H1 (cell line): Measurements from ENCODE around the gene COA5. TPM values are rescaled to one million over a fixed set of nuclear protein-coding genes. Genes with fewer than 3 reads are reported as not detected.

ENCODE experiments used
- CTCF ChIA-PET: fragments of 300-600 bp; sonication (Branson Sonifier 250); formaldehyde crosslinking; loops from one replicate; lab custom pipeline; 2021; ENCODE audit not compliant: partially characterized antibody; lab: Charles Lee
- POLR2A ChIA-PET: fragments of 300-600 bp; sonication (Branson Sonifier 250); formaldehyde crosslinking; loops from one replicate; lab custom pipeline; 2021; ENCODE audit warnings: inconsistent platforms; ENCODE audit not compliant: partially characterized antibody; lab: Charles Lee
- DNase-seq, 2 experiments: peaks; one replicate each; pipeline versions ENCODE4 v3.0.0 to v3.0.0-alpha.2; 2010 to 2022; ENCODE audit warnings: low spot score in 2 of 2, low read depth in 1 of 2, mixed read lengths in 1 of 2
- FAIRE-seq: peaks from 2 replicates; lab custom pipeline; 2011; peaks lifted over from hg19 to GRCh38; lab: Jason Lieb, UNC
- H2AFZ ChIP-seq: 2 replicates; pipeline ENCODE4 v1.8.1; 2012; ENCODE audit warnings: low read length, inconsistent platforms
- H2AK5ac ChIP-seq: 2 replicates; pipeline ENCODE4 v1.6.1; 2013; ENCODE audit warnings: low read depth, low read length
- H2BK120ac ChIP-seq: replicated peaks from 2 replicates; pipeline ENCODE3; 2013; ENCODE audit warnings: low read depth, low read length, inconsistent platforms
- H2BK12ac ChIP-seq: 2 replicates; pipeline ENCODE4 v1.6.1; 2013; ENCODE audit warnings: low read depth, low read length
- H2BK15ac ChIP-seq: 2 replicates; pipeline ENCODE4 v1.6.1; 2013; ENCODE audit warnings: low read length
- H2BK20ac ChIP-seq: 2 replicates; pipeline ENCODE4 v1.6.1; 2013; ENCODE audit warnings: low read length
- H2BK5ac ChIP-seq: 2 replicates; pipeline ENCODE4 v1.6.1; 2013; ENCODE audit warnings: low read depth, low read length
- H3K14ac ChIP-seq: 2 replicates; pipeline ENCODE4 v1.6.1; 2013; ENCODE audit warnings: inconsistent platforms; ENCODE audit not compliant: insufficient read length
- H3K18ac ChIP-seq: 2 replicates; pipeline ENCODE4 v1.6.1; 2013; ENCODE audit warnings: low read length; ENCODE audit errors: extremely low read depth
- H3K23ac ChIP-seq: 2 replicates; pipeline ENCODE4 v1.6.1; 2013; ENCODE audit warnings: inconsistent platforms; ENCODE audit not compliant: insufficient read length
- H3K23me2 ChIP-seq: 2 replicates; pipeline ENCODE4 v1.6.1; 2013; ENCODE audit warnings: low read depth, low read length
- H3K27ac ChIP-seq: 2 replicates; pipeline ENCODE4 v1.6.1; 2011; ENCODE audit warnings: low read depth, low read length, inconsistent platforms
- H3K27me3 ChIP-seq, 4 experiments: replicated peaks in 1 of 4; 1 replicate in 1 of 4; 2 replicates in 3 of 4; pipeline versions ENCODE4 v1.6.1 to v1.8.1; 2011 to 2013; ENCODE audit warnings: low read length in 3 of 4, mild to moderate bottlenecking in 3 of 4, inconsistent platforms in 2 of 4, mixed read lengths in 2 of 4, moderate library complexity in 1 of 4; ENCODE audit not compliant: control insufficient read depth in 3 of 4, insufficient read depth in 3 of 4; ENCODE audit errors: extremely low read depth in 1 of 4
- H3K36me3 ChIP-seq, 4 experiments: 2 replicates each; pipeline versions ENCODE4 v1.6.1 to v1.8.1; 2011 to 2013; ENCODE audit warnings: mild to moderate bottlenecking in 4 of 4, low read length in 3 of 4, moderate library complexity in 2 of 4, control low read depth in 1 of 4, inconsistent platforms in 1 of 4; ENCODE audit not compliant: insufficient read depth in 4 of 4, control insufficient read depth in 2 of 4
- H3K4ac ChIP-seq: replicated peaks from 2 replicates; pipeline ENCODE3; 2013; ENCODE audit warnings: low read length, low read depth, mixed read lengths, inconsistent platforms; ENCODE audit not compliant: insufficient read length
- H3K4me1 ChIP-seq, 4 experiments: replicated peaks in 1 of 4; 1 replicate in 1 of 4; 2 replicates in 3 of 4; pipeline versions ENCODE4 v1.6.1 to v1.8.1; 2011 to 2013; ENCODE audit warnings: low read length in 3 of 4, inconsistent platforms in 2 of 4, mixed read lengths in 1 of 4; ENCODE audit not compliant: insufficient read depth in 4 of 4, control insufficient read depth in 3 of 4
- H3K4me2 ChIP-seq, 2 experiments: 2 replicates each; pipeline versions ENCODE4 v1.6.1 to v1.8.1; 2011 to 2013; ENCODE audit warnings: low read depth in 2 of 2, low read length in 2 of 2, control low read depth in 1 of 2, inconsistent platforms in 1 of 2, mild to moderate bottlenecking in 1 of 2; ENCODE audit not compliant: insufficient read depth in 1 of 2
- H3K4me3 ChIP-seq, 4 experiments: fragments of 200-600, 300-600 bp in 1 of 4; sonication (generic), shearing (Covaris generic), sonication (Bioruptor Twin) in 1 of 4; 2 replicates each; pipeline versions ENCODE4 v1.5.1 to v1.8.1; 2011 to 2016; ENCODE audit warnings: low read length in 4 of 4, low read depth in 3 of 4, control low read depth in 2 of 4, inconsistent platforms in 2 of 4, mild to moderate bottlenecking in 2 of 4, mixed read lengths in 1 of 4, moderate library complexity in 1 of 4; ENCODE audit not compliant: insufficient read depth in 2 of 4; ENCODE audit errors: extremely low read depth in 1 of 4
- H3K56ac ChIP-seq: replicated peaks from 2 replicates; pipeline ENCODE3; 2013; ENCODE audit warnings: low read depth, mild to moderate bottlenecking, mixed read lengths, low read length, inconsistent platforms; ENCODE audit not compliant: insufficient read length
- H3K79me1 ChIP-seq: 2 replicates; pipeline ENCODE4 v1.6.1; 2013; ENCODE audit warnings: low read depth, low read length, control low read depth
- H3K79me2 ChIP-seq, 2 experiments: 2 replicates each; pipeline versions ENCODE4 v1.6.1 to v1.8.1; 2012 to 2013; ENCODE audit warnings: low read length in 2 of 2, mild to moderate bottlenecking in 2 of 2, inconsistent platforms in 1 of 2; ENCODE audit not compliant: insufficient read depth in 2 of 2, control insufficient read depth in 1 of 2
- H3K9ac ChIP-seq, 4 experiments: replicated peaks in 1 of 4; 1 replicate in 1 of 4; 2 replicates in 3 of 4; pipeline versions ENCODE4 v1.6.1 to v1.8.1; 2011 to 2013; ENCODE audit warnings: low read depth in 3 of 4, low read length in 3 of 4, control low read depth in 2 of 4, mild to moderate bottlenecking in 2 of 4, moderate library complexity in 2 of 4, inconsistent platforms in 1 of 4; ENCODE audit errors: extremely low read depth in 1 of 4
- H3K9me3 ChIP-seq, 2 experiments: 2 replicates each; pipeline versions ENCODE4 v1.6.1 to v1.8.1; 2012 to 2013; ENCODE audit warnings: mild to moderate bottlenecking in 2 of 2, moderate library complexity in 2 of 2, control low read depth in 1 of 2, inconsistent platforms in 1 of 2, low read depth in 1 of 2, low read length in 1 of 2, mixed read lengths in 1 of 2; ENCODE audit not compliant: insufficient read depth in 2 of 2
- H4K20me1 ChIP-seq, 2 experiments: replicated peaks in 1 of 2; 2 replicates each; pipeline versions ENCODE3 to v1.8.1; 2011 to 2013; ENCODE audit warnings: inconsistent platforms in 2 of 2, low read length in 2 of 2, mild to moderate bottlenecking in 1 of 2; ENCODE audit not compliant: insufficient read depth in 2 of 2, control insufficient read depth in 1 of 2
- H4K5ac ChIP-seq: 2 replicates; pipeline ENCODE4 v1.6.1; 2013; ENCODE audit warnings: low read length, low read depth, mixed read lengths, inconsistent platforms; ENCODE audit not compliant: insufficient read length
- H4K8ac ChIP-seq: 2 replicates; pipeline ENCODE4 v1.8.0; 2013; ENCODE audit warnings: mild to moderate bottlenecking, moderate library complexity, low read length, inconsistent platforms; ENCODE audit not compliant: insufficient read depth; ENCODE audit errors: extremely low read depth
- H4K91ac ChIP-seq: replicated peaks from 2 replicates; pipeline ENCODE3; 2013; ENCODE audit warnings: low read length, mixed read lengths, inconsistent platforms; ENCODE audit not compliant: insufficient read length
- GABPA ChIP-seq: IDR thresholded peaks from 2 replicates; pipeline ENCODE4 v1.6.1; 2011; ENCODE audit warnings: mild to moderate bottlenecking, low read length, moderate library complexity, borderline replicate concordance; ENCODE audit not compliant: insufficient read depth
- POLR2A ChIP-seq, 2 experiments: IDR thresholded peaks; 1 replicate in 1 of 2; 2 replicates in 1 of 2; pipeline ENCODE4 v1.6.1; 2011; ENCODE audit warnings: low read depth in 2 of 2, low read length in 2 of 2, mild to moderate bottlenecking in 2 of 2; ENCODE audit errors: control extremely low read depth in 1 of 2
- RAD21 ChIP-seq, 2 experiments: IDR thresholded peaks in 1 of 2; conservative IDR thresholded peaks in 1 of 2; 2 replicates each; pipeline ENCODE4 v1.6.1; 2011; ENCODE audit warnings: low read depth in 2 of 2, low read length in 2 of 2, improper control_type of control experiment in 1 of 2, inconsistent platforms in 1 of 2, mild to moderate bottlenecking in 1 of 2, moderate library complexity in 1 of 2
- RNF2 ChIP-seq: fragments of 200-900, 300-1000 bp; sonication (generic); IDR thresholded peaks from 2 replicates; pipeline ENCODE4 v1.7.1; 2016; ENCODE audit warnings: borderline replicate concordance, low read depth, mild to moderate bottlenecking, antibody characterized with exemption, low read length; ENCODE audit not compliant: poor library complexity, severe bottlenecking; ENCODE audit errors: missing control alignments
- WGBS, 2 experiments: shearing (Covaris generic) in 1 of 2; methylation state at CpG; one replicate each; pipeline versions ENCODE4 v1.1.6 to v1.1.7; 2013 to 2015; ENCODE audit warnings: low lambda C conversion rate in 2 of 2, mixed read lengths in 2 of 2, inconsistent platforms in 1 of 2, low coverage in 1 of 2, missing lambda C conversion rate in 1 of 2; ENCODE audit not compliant: insufficient replicate concordance in 2 of 2, insufficient coverage in 1 of 2, insufficient read length in 1 of 2; ENCODE audit errors: extremely low coverage in 1 of 2, missing lambda C conversion rate in 1 of 2; 5-methylcytosine and 5-hydroxymethylcytosine counted together
- polyA plus RNA-seq, 7 experiments: library from polyadenylated mRNA; depleted of rRNA in 3 of 7; stranded (reverse) in 5 of 7; unstranded in 2 of 7; fragments of >200 nt in 5 of 7; fragments of 200-250 nt in 2 of 7; gene quantifications; 1 replicate in 5 of 7; 2 replicates in 1 of 7; 4 replicates in 1 of 7; pipeline versions ENCODE4 v1.2.1 to v1.2.3, GENCODE V29; 2011 to 2013; ENCODE audit warnings: missing spikeins in 2 of 7, mixed read lengths in 2 of 7
- total RNA-seq: library from RNA; stranded (reverse); fragmentation: NEBNext Ultra II Directional; extraction: Animal tissue kit (Norgen Biotek cat#: 25700); gene quantifications from 2 replicates; pipeline ENCODE4 v1.2.1, GENCODE V29; 2021

The COA5 gene
- total and polyA plus RNA-seq, 2 of the 8 experiments (the other 6 are each of a cell fraction or from before 2014, with no cell fraction given) = 20.3 to 24.7 TPM

- POLR2A ChIA-PET = no interaction called here
These were observed 38.4 kb downstream of the COA5 start for GRCh38 chr2:98569915-98570314.

More at GRCh38 chr2:98569915-98570314, 38.4 kb downstream of the COA5 start:
- no peak overlapping the region for H3K56ac ChIP-seq
- FAIRE-seq = no peak
- H4K5ac ChIP-seq = no peak overlapping the region
- no peak overlapping the region for H3K27ac ChIP-seq
- H3K9me3 ChIP-seq = no peaks in the 10 kb centered on the region
- H2BK15ac ChIP-seq = no peak overlapping the region
- no peak overlapping the region for H2BK20ac ChIP-seq
- H3K23ac ChIP-seq = no peak overlapping the region
- H2BK5ac ChIP-seq = no peak overlapping the region
- peaks cover 0 to 7% of the 10 kb centered on the region in 2 experiments for H4K20me1 ChIP-seq
- CTCF ChIA-PET = interaction anchor here (0.7 to 3.3 kb wide), 9 partner anchors 9 to 117 kb away, joined by 3 to 10 read pairs (median 6); no protein-coding TSS in a partner anchor
- no peak for DNase-seq
- peaks cover 6 to 29% (median 17%) of the 10 kb centered on the region in 4 experiments; a peak in 6 of 8 replicates for H3K36me3 ChIP-seq
- no peak overlapping the region for H3K14ac ChIP-seq
- no peaks in the 10 kb centered on the region for H3K23me2 ChIP-seq
- H3K9ac ChIP-seq = no peak overlapping the region
- TF ChIP-seq RAD21 (IDR thresholded peaks at IDR 0.05 in 1 of 2, conservative IDR thresholded peaks at IDR 0.05 in 1 of 2; ENCODE audit: low read depth in 2 of 2, low read length in 2 of 2) (no peak), RNF2 (no peak), GABPA (no peak), POLR2A (IDR thresholded peaks at IDR 0.05; ENCODE audit: control extremely low read depth in 1 of 2, low read depth in 2 of 2, low read length in 2 of 2) (no peak)
- no peaks in the 10 kb centered on the region for H3K79me1 ChIP-seq
- H3K4me2 ChIP-seq = no peak overlapping the region
- H2BK12ac ChIP-seq = no peak overlapping the region
- no peak overlapping the region for H3K18ac ChIP-seq
- no peak overlapping the region for H2AFZ ChIP-seq
- H2BK120ac ChIP-seq = no peak overlapping the region
- no peaks in the 10 kb centered on the region for H3K79me2 ChIP-seq
- no peak overlapping the region for H3K4ac ChIP-seq
- no peaks in the 10 kb centered on the region for H3K4me1 ChIP-seq
- H3K4me3 ChIP-seq = no peak overlapping the region
- no peak overlapping the region for H4K91ac ChIP-seq
- no peak overlapping the region for H2AK5ac ChIP-seq
- no peak overlapping the region; the same call in 1 of the 2 replicates for H4K8ac ChIP-seq
- 82% methylated on average over 13 of the region's 13 CpGs; no CpG with 5 or more reads in 1 of the 2 experiments for WGBS, 2 experiments
- no peaks in the 10 kb centered on the region for H3K27me3 ChIP-seq
